GM21423 (cell line): Measurements from ENCODE around the gene SMG5.
A peak's percentile ranks its signal among the peaks of the same experiment; 100 is the strongest.

Experiments used
- ATAC-seq: cut with Tn5 transposase; IDR thresholded peaks from one replicate; pipeline ENCODE4 v1.9.1; 2021; ENCODE audit warnings: mild to moderate bottlenecking, moderate library complexity; ENCODE audit not compliant: unreplicated experiment

Gene SMG5

DNA sequence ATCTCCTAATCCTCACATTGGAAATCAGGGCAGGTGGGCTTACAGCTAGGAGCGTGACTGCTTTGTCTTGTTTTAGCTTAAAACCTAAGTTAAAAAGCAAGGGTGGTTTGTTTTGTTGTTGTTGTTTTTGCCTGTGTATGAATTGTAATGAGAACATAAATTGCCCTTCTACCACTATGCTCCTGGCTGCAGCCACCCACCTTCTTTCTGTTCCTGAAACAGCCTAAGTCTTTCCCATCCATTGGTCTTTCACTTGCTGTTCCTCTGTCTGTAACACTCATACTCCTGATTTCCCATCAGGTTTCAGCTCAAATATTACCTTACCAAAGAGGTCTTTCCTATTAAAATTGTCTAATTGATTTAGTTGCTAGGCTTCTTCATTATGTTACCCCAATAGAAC lies 896 bp upstream of the SMG5 start:
- ATAC-seq, result no peak

DNA sequence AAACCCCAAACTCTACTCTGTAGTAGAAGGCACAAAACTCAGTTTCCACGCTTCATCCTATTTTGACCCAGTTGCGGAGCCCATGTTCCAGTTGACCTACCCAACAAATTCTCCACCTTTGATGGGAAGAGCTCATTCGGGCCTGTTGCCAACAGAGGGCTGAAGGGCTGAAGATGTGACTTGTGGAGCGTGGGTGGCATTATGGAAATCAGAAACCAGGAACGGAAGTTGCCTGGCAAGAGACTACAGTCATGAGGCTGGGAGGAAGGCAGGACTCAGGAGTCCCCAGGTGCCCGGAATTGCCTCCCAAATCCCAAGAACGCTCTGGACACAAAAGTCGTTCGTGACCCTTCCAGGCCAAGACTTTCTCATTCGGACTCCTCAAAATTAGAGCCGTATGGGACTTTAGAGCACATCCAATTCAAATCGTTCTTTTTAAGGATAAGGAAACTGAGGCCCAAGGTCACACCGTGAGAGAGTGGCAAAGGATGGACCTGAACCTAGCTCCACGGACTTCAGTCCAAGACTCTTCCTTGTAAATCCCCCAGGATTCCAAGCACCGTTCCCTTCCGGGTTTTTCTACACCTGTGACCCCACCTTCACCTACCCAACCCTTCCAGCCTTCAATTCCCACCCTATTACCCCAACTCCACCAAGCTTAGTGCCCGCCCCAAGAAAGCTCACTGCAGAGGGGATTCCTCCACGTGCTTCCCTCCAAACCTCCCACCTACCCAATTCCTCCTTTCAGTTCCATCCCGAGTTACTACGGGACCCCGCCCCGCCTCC lies 739 bp downstream of the SMG5 start:
- no peak for ATAC-seq

DNA sequence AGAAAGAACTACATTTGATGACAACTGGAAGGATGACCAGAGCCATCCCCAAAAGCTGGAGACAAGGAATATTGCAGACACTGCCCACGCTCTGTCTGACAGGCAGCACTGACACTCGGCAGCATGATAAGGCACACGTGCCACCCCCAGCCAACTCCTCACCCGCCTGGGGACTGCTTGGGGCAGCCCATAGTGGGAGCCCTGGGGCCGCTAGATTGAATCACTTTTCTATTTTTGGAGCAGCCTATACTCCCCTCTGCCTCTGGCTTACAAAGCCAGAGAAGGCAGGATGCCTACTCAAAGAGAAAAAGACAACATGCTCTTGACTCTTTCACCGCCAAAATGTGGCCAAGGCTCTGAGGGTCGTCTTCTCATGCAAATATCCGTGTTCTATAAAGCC lies 1.3 kb downstream of the SMG5 start:
- peak; percentile 39 for ATAC-seq

DNA sequence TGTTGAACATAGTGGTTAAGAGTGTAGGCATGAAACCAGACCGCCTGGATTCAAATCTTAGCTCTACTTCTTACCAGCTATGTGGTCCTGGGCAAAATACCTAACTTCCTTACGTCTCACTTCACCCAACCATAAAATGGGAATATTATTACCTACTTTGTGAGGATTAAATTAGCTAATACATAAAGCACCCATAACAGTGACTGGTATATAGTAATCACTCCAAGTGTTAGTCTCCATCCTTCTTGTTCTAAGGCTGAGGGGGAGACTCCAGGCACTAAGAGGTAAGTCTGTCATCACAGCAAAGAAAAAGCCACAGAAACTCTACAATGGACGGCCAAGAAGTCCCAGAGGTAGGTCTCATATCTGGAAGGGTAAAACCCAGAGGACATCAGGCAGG lies 2.8 kb downstream of the SMG5 start:
- no peak for ATAC-seq

DNA sequence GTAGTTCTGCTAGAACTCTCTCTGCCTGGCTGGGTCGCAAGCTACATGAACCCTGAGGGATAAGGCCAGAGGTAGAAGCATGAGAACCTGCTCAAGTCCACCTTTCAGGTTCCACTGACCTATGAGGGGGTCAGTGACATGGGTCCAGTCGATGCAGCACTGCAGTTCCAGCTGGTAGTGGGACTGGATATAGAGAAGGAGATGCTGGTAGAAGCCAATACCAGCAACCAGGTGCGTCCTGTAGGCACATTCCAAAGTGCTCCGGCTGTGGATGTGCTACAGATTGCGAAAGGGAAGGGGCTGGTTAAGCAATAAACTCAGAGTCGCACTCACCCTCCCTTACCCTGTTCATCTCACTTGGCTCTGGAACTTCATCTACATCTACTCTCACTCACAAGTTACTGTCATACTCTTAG lies 5.7 kb downstream of the SMG5 start:
- no peak for ATAC-seq

DNA sequence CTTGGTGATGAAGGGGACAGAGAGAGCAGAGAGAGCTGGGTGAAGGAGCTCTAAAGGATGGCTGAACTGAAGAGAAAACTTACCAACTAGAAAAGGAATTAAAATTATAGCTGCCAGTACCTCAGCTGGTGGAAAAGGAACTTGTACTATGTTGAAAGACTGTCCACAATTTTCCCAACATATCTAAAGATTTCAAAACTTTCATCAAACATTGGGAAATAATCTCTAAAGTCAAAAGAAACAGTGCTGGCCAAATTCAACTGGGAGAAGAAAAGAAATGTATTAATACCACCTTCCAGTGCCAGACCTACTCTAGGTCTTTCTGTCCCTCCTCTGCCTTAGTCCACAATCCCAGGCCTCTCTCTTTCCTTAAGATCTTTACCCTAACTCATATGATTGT lies 6.1 kb downstream of the SMG5 start:
- no peak for ATAC-seq

DNA sequence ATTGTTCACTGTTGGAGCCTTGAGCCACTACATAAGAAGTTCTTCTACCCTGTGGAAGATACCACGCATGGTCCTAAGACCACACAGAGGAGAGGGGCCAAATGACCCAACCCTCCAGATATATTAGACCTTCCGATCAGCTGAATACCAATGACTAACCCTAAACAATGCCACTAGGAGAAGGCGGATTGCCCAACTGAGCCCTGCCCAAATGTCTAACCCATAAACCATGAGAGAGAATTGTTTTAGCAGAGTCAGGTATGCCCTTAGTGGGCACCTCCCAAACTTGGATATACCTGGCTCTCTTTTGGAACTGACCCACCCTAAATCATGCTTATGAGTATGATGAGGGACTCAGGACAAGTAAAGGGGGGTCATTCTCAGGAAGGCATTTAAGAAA lies 12.3 kb downstream of the SMG5 start:
- ATAC-seq, result no peak

DNA sequence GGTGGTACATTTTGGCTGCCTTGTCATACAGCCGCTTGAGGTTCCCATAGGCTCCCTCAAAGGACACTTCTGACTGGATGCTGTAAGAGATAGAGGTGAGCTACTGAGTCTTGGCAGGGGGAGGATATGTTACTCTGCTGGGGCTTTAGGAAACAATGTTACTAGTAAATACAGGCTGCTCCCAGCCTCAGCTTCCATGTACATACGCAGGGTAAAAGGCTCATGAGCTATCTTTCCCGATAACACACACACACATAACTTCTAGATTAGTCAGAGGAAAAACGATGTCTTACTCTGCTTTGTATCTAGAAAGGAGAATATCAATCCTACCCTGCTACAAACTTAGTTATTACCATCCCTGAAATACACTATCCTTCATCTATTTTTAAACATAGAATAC lies 14.3 kb downstream of the SMG5 start:
- no peak for ATAC-seq

DNA sequence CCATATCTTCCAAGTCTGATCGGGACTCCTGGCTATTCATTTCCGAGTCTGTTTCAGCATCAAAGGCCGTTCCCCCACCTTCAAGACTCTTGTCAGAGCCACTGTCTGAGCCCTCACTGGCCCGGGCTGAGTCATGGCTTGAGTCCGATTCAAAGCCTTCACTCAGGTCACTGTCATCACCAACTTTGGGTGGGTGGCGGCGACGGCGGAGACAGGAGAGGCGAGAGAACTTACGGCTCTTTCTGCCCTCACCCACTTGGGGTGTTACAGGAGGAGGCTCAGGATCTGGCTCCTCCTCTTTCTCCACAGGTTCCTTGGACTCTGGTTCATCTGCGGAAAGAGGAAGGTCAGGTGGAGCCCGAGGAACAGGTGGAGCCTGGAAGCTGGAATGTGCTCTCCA lies 16.6 kb downstream of the SMG5 start:
- ATAC-seq, result no peak

DNA sequence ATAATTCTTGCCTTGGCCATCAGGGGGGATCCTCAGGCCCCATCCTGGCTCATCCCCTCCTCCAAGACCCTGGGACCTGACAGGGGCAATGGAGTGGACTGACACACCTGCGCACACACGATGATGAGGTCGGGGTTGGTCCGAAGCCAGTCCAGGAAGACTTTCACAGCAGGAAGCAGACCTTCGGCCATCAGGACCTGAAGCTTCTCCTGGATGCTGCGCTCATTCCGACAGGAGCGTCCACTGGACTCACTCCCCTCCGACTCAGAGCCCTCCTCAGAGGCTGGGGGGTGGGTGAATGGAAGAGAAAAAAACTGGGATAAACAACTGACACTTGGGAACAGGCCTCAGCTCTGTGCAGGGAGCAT lies 19.4 kb downstream of the SMG5 start:
- no peak for ATAC-seq

DNA sequence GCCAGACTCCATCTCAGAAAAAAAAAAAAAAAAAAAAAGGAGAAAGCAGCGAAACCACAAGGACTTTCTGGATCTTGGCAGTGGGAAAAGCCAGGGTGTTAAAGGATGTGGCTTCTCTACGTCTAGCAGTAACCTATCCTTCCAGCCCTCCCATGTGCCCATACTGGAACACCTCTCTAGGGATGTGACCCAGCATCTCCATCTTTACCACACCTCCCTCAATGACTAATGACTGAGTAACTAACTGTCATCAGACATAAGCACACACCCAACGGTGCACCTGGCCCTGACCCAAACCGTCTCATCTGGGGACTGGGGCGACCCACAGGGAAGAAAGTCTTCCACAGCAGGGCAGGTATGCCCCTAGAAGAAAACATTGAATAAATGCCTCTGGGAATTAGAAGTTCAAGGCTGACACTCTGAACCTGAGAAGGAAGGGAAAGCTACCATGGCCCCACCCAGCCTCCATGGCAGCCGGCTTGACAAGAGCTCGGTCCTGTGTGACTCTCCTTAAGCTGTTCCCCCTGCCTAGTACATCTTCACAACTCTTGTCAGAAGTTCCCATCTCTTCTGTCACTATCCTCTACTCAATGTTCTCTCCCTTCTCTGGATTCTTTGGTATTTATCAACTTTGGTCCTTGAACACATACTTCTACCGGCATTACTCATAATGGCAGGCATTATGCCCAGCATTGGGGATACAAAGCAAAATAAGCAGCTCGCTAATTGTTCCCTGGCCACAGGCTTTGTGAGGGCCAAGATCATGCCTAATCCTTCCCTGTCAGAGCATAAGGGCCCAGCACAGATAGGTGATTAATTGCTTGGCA lies 20.0 kb downstream of the SMG5 start:
- ATAC-seq, result no peak

DNA sequence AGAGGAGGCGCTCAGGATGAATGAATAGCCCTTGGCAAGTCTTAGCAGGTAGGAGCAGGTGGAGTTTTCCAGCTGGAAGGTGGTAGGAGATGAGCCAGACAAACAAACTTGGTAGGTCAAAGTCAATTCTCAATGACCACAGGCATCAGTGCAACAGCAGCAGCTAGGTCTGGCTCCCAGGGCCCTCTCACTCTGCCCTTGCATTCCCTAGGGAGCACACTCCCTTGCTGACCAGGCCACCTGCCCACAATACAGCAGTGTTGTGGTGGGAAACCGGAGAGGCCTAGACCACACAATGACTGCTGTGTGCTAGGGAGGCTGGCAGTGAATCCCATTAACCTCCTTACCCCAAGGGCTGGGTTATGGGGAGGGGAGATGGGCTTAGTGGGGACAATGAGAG lies 21.7 kb downstream of the SMG5 start:
- ATAC-seq, result no peak

DNA sequence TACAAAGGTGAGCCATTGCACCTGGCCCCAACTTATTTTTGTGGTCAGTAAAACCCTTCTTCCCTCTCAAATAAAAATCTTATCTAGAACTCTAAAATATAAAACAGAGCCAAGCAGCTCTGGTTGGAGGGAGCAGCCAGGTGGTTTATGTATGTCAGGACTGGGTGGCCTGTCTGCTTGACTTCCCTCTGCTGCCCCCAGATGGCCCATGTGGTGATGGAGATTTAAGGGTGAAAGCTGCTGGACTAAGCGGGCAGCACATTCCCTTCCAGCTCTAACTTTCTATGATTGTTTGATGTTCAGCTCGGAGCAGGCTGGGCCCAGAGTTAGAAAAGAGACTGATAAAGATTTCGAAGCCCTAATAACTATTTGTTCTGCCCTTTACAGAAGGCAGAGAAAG lies 22.8 kb downstream of the SMG5 start:
- ATAC-seq, result no peak

DNA sequence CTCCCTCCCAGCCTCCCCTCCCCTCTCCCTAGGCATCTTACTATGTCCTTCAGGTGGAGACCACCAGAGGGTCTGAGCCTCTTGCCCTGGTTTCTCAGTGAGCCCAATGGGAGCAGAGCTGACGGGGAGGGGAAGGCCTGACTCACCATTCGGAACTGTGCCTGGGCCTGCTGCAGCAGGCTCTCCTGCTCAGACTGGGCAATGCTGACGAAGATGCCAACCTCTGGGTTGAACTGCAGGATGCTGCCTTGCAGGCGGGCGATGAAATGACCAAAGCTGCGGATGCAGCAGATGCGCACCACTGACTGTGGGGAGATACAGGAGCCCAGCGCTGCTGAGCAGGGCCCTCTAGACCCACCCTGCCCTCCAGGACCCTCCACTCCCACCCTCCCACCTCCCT lies 23.8 kb downstream of the SMG5 start:
- no peak for ATAC-seq

DNA sequence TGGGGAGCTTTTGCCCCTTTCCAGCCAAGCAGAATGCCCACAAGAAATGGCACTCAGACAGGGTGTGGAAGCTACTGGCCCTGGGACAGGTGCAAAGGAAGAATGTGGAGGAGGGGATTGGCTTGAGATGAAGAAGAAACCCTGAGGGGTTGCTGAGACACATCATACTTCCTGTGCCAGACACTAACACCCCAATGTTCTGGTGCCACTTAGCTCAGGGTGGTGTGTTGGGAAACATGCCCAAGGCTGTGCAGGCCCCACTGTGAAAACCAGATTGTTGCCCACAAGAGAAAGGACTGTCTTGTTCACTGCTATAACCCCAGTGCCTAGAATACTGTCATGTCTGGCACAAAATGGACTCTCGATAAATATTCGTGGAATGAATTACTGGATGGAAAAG lies 24.9 kb downstream of the SMG5 start:
- ATAC-seq, result no peak

DNA sequence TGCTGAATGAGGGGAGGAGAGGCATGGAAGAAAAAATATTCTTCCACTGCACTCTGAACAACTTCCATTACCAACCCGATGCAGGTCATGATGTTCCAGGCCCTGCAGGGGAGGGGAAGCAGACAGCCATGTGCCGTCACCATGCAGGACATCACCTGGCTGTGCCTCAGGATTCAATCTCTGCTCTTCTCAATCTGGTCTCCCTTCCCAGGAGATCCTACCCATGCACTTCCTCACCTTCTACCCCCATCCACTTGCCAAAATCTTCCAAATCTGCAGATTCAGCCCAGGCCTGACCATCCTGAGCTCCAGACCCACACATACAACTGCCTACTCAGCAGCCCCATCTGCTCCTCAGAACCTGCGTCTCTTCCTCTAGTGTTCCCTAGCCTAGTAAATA lies 29.0 kb downstream of the SMG5 start:
- no peak for ATAC-seq

DNA sequence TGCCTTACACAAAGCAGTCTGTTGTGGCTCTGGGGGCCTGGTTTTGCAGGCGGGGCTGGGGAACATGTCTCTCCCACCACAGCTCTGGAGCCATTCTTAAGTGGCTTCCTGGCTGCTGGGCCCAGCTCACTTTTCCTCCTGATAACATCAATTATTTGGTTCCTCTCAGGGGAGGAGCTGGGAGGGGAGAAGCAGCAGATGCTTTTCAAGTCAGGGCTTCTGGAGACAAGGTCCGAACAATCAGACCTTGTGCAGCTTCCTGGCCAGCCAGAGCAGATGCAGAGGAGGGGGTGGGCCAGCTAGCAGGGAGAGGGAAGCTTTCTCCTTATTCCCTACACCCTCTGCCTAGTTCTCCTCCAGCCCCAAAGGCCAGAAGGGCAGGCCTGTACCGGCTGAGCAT lies 31.1 kb downstream of the SMG5 start:
- ATAC-seq, result no peak

DNA sequence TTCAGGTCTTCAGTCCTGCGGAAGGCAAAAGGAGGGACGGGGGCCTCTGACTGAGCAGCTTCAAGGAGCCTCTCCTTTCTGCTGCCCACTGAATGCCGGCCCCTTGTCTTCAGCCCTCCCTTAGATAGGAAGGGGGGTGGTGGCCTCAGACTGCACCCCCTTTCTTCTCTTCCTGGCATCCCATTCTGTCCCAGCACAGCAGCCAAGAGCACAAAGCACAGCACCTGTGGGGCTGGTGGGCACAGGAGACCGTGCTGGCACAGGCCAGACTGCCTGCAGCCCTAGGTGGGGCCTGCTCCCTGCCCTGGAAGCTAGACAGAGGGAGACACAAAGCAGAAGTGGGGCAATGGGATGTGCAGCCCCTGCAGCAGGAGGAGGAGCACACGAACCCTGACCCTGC lies 33.0 kb downstream of the SMG5 start:
- ATAC-seq, result no peak

DNA sequence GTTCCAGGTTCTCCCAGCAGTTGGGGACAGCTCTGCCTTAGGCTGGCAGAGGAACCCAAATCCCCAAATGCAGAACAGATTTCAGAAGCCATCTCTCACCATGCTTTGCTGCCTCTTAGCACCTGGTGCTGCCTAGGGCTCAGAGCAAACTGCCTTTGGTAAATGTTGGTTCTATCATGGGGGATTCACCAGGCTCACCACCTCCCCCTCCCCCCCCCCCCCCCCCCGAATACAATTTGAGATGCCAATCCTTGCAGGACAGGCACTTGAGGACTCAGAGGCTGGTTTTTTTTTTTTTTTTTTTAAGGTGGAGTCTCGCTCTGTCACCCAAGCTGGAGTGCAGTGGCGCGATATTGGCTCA lies 34.3 kb downstream of the SMG5 start:
- no peak for ATAC-seq

DNA sequence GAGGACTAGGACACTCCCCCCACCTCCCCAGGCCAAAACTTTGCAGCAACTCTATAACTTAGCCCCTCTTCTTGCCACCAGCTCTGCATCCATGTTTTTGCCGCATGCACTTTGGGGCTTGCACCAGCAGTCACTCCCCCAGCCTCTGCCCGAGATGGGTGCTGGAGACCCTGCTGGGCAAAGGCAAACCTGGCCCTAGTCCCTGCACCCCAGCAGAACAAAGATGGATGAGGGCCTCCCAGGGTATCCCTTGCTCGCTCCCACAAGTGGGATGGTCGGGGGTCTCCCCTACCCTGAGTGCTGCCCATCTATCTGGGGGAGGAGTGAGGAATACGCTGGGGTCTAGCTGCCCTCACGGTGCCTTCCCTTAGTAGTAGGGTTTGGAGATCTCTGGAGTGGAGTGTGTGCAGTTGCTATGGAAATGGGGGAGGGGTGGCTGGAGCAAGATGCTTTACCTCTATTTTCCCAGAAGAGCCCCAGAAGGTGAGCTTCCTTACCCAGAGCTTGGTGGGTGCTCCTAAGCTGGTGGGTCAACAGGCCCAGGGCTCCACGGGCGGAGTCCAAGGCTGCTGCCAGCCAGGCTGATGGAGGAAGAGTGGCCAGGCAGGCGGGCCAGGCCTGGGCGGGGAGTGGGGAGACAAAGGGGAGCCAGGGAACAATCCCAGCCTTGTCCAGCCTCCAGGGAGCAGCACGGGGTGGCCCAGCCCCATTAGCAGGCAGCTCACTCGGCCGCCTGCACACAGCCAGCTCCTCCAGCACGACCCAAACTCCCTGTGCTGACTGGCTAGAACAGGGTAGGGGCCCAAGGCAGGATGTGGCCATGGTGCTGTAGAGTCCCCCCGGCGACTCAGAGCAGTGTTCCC lies 34.9 kb downstream of the SMG5 start, which contains the start of gene PAQR6:
TSS of gene PAQR6 (minus strand) at position 597 of the 863 bp plus-strand sequence. CDS start 1,325 bp downstream, outside the sequence.
- no peak for ATAC-seq

DNA sequence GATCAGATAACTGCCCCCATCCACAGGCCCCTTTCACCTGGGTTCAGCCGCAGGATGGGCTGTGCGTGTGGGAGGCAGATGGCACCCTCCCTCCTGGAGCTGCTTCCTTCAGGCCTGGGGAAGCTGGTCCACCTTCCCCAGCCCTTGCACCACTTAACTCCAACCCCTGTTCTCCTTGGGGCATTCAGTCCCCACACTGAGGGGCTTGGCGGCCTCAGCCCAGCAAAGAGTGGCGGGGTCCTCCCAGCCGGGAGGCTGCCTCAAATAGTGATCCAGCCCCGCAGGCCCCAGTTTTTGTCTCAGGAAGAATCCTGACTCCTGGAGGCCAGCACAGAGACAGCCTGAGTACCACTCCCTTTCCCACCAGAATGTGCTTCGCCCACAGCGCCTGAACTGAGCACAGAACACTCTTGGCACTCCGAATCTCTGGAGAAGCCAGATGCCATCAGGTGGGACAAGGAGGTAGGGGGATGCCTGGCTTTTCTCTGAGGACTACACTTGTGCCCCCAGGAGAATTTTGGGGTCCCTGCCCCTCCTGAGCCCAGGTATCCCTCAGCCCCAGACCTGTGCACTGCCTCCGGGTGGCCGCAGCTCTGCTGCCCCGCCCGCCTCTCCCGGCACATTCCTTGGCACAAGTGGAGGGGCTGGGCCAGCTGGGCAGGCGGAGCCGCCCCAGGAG lies 35.7 kb downstream of the SMG5 start:
- ATAC-seq, result no peak
